ENCODE measurements around the gene TSPAN32.
"Not testable (repeated sequence)": the region's sequence is repeated elsewhere in the genome, so short reads cannot be mapped to it uniquely, and the experiment has no call there.

The TSPAN32 gene

DNA sequence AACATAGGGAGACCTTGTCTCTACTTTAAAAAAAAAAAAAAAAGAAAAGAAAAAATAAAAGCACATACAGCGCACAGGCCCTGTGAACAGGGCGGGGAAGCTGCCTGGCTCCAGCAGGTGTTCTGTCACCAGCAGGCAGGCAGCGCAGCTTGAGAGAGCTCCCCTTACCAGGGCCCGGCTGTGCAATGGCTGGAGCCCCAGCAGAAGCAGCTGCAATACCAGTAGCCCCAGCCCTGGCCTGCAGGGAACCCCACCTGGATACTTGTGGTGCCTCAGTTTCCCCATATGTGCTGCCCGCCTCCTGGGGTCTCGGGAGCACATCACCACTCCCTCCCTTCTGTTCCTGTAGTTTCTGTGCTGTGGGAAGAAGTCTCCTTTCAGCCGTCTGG, 12.3 kb downstream of the TSPAN32 start:
- no peak for DNase-seq (ENCODE audit: low read depth in 3 of 3, low spot score in 1 of 3)

DNA sequence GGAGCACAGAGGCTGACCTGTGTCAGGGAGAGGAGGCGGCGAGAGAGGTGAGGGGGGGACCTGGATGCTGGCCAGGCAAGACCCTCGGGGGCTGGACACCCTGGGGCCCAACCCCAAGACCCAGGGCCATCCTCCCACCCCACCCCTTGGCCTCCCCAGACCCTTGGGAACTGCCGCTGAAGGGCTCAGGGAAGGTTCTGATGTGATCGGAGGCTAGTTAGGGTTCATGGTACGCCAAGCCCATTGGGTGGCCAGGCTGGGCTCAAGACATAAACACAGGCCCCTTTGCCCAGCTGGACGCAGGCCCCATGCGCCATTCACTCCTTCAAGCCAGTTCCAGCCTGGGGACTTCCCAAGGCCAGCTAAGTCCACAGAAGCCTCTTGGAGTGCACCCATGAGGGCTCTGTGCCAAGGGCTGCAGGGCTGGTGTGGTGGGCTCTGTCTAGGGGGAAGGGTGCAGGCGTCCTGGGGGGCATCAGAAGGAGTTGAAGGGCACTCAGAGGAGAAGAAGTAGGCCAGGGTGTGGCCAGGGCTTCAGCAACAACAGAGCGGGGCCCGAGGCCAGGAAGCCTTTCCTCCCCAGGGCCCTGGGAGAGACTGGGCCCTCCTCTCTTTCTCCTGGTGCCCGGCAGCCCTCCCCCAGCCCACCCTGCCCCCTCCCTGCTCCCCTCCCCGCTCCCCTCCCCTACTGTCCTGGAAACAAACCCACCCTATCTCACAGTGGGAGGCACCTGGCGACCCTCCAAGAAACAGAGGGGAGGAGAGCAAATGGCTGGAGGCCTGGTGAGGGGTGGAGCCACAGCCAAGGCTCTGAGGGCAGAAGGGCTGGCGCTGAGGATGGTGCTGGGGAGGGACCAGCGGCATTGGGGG, 12.9 kb downstream of the TSPAN32 start:
- no peak for DNase-seq (ENCODE audit: low read depth in 3 of 3, low spot score in 1 of 3)

DNA sequence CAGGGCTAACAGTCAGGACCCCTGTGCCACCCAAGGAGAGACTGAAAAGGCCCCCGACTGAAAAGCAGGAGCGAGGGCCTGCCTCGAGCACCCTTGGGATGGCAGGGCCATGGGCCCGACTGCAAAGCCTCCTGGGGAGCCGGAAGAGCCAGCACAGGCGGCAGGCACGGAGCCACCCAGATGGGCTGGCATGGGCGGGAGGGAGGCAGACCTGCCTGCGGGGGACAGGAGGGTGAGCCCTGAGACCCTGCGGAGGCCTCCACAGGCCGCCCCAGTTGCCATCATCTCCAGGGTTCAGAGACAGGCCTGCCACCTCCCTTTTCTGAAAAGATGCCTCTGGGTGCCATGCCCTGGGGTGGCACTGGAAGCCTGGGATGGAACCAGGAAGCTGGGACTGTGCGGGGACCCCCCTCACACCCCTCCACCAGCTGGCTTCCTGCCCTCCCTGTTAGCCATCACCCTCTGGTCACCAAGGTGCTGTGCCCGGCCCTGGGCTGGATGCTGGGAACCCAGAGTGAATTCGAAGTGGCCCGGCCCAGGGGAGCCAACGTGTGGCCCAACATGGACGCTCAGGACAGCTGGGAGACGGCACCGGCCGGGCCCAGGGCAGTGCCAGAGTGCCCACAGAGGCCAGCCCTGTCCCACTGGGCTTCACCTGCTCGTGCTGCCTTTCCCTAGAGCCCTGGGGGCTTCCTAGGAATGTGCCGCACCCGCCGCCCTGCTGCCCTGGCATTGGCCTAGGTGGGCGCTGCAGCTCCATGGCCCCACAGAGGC, 13.8 kb downstream of the TSPAN32 start:
- no peak for DNase-seq (ENCODE audit: low read depth in 3 of 3, low spot score in 1 of 3)

DNA sequence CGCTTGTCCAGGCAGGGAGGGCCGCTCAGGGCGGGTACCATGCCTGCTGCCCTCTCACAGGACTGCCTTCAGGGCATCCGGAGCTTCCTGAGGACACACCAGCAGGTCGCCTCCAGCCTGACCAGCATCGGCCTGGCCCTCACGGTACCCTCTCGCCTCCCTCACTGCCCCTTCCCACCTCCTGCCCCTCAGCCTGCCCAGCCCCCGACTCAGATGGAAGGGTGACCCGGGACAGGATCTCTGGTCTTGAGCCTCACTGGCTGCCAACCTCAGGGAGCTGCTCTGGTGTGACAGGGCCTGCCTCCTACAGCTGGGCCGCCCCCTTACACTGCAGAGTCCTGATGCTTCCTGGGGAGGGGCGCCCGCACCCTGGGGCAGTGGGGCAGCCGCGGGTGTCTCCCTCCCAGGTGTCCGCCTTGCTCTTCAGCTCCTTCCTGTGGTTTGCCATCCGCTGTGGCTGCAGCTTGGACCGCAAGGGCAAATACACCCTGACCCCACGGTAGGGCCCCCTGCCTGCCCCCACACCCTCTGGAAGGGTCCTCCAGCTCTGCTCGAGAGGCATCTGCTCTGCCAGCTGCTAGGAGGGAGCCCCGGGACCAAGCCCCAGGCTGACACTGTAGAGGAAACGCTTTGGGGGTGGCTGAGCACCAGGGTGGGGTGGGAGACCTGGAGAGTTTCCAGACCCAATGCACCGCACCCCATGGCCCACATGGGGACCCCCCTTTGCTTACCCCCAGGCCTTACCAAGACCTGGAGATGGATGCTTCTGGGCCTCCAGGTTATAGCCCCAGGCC, 14.6 kb downstream of the TSPAN32 start:
- DNase-seq (ENCODE audit: low read depth in 3 of 3, low spot score in 1 of 3): no peak

DNA sequence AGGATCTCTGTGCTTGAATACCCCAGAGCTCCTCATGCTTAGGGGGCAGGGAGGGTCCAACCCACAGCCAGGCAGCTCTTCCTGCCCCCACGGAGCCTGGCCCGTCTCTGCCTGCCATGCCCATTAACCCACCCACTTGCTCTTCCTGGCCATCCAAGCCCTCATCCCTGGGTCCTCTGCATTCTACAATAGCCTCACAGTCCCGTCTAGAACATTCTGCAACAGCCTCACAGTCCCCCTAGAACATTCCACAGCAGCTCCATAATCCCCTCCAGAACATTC, 15.1 kb downstream of the TSPAN32 start:
- no peak for DNase-seq (ENCODE audit: low read depth in 3 of 3, low spot score in 1 of 3)

DNA sequence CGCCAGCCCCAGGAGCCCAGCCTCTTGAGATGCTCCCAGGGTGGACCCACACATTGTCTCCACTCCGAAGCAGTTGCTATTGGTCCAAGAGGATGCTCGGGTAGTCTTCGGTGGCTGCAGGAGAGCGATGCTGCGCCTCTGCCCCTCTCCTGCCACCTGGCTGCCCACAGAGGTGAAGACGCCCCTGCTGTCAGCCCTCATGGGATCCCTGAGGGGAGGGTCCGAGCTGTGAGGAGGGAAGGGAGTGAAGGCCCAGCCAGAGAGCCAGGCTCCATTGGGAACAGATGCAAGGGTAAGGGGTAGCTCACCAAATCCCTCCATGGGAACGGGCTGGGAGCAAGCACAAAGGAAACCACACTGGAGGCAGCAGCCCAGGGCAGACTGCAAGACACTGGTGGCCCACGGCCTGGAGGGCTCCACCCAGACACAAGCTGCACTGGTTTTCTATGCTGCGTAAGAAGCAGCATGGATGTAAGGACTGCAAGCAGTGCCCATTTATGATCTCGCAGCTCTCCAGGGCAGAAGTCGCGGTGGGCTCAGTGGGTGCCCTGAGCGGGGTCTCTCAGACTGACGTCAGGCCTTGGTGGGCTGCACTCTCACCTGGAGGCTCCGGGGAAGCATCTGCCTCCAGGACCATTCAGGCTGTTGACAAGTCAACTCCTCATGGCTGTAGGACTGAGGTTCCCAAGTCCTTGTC, 15.7 kb downstream of the TSPAN32 start:
- no peak for DNase-seq (ENCODE audit: low read depth in 3 of 3, low spot score in 1 of 3)

DNA sequence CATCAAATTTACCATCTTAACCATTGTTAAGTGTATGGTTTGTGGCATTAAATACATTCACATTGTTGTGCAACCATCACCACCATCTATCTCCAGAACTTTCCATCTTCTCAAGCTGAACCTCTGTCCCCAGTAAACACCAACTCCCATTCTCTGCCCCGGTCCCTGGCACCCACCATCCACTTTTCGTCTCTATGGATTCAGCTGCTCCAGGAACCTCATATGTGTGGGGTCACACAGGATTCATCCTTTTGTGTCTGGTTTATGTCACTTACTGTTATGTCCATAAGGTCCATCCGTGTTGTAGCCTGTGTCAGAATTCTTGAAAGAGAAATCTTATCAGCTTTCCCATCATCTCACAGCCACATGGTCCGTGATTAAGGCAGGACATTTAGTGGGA, 16.3 kb downstream of the TSPAN32 start:
- no peak for DNase-seq (ENCODE audit: low read depth in 3 of 3, low spot score in 1 of 3)

DNA sequence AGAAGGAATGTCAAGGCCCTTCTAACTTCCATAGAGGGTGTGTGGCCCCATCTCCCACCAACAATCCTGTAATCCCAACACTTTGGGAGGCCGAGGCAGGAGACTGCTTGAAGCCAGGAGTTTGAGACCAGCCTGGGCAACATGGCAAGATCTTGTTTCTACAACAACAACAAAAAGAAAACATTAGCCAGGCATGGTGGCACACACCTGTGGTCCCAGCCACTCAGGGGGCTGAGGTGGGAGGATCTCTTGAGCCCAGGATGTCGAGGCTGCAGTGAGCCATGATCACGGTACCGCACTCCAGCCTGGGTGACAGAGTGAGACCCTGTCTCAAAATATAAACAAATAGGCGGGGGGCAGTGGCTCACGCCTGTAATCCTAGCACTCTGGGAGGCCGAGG, 16.9 kb downstream of the TSPAN32 start:
- no peak for DNase-seq (ENCODE audit: low read depth in 3 of 3, low spot score in 1 of 3)

DNA sequence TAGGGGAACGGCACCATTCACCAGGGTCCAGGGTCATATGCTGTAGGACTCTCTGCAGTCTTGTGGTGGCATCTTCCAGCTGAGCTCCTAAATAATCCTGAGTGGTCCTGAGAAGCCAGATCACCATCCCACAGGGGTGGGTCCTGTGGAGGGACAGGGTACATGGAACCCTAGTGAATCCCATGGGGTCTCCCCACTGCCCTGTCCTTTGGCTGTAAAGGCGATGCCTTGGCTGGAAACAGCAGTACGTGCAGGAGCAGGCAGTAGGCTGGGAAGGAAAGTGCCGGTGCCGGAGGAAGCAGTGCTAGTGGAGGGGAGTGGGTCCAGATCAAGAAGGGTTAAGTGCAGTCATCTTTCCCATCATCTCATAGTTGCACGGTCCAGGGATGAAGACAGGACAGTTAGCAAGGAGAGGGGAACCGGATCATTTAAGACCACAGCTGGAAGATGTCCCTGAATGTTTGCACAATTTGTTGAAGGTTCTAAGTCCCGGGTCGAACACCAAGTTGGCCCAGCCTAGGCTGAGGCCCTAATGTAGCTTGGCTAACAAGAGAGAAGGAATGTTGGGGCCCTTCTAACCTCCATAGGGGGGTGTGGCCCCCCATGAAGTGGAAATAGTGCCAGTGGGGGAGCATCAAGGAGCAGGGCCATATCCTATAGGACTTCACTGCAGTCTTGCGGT, 18.1 kb downstream of the TSPAN32 start:
- no peak for DNase-seq (ENCODE audit: low read depth in 3 of 3, low spot score in 1 of 3)

DNA sequence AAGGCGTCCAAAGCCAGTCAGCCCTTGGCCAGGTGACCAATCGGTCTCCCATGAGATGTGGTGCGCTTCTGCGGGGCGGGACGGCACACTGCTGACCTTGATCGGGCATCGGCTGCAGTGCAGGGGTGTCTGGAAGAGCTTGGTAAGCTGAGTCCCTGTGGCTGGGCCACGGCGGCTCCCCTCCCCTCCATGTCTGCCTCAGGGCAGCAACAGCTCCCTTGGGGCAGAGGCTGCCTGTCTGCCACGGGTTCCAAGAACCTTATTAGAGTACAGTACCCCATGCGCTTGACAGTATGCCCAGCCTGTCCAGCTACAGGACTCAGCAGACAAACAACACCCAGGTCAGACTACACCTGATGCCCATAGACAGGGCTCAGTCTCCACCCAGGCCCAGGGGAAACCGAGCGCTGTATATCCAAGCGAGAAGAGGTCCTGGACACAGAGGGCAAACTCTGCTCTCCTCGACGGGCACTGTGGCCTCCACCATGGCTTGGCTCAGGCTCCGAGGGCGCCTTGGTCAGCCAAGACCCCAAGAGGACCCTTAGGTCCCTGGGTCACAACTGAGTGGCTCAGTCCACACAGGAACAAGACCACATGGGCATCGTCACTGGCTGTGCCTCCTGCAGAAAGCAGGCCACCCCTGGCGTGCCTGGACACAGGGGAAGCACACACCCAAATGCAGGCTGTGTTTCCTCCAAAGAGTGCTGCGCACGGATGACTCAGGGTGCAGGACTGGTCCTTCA, 18.9 kb downstream of the TSPAN32 start:
- no peak for DNase-seq (ENCODE audit: low read depth in 3 of 3, low spot score in 1 of 3)

DNA sequence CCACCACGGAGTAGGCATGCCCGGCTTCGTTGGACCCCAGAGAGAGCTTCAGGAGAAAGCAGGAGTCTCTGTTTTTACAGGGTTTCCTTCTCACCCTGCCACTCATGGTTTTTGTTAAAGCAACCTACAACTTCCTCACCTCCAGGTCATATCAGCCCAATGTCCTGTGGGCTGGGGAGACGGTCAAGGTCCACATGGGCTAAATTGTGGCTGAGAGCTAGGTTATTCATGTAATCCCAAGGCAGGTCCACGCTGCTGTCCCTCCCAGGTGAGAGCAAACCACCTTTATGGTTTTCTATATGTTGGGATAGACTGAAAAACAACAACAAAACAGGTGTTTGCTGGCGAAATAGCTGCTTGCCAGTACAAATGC, 19.5 kb downstream of the TSPAN32 start:
- DNase-seq (ENCODE audit: low read depth in 3 of 3, low spot score in 1 of 3): no peak

DNA sequence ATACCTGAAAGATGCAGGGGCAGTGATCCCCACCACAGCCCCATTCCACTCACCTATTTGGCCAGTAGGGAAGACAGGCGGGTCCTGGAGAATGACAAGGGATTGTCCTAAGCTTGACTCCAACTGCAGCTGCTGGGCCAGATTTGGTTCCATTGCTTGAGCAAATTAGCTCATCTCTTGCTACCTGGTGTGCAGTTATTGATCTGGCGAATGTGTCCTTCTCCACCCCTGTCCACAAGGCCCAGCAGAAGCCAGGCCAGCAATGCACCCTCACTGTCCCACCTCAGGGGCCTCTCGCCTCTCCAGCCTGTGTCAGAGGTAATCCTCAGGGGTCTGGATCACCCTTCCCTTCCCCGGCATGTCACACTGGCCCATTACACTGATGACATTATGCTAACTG, 23.3 kb downstream of the TSPAN32 start:
- DNase-seq (ENCODE audit: low read depth in 3 of 3, low spot score in 1 of 3): no peak

DNA sequence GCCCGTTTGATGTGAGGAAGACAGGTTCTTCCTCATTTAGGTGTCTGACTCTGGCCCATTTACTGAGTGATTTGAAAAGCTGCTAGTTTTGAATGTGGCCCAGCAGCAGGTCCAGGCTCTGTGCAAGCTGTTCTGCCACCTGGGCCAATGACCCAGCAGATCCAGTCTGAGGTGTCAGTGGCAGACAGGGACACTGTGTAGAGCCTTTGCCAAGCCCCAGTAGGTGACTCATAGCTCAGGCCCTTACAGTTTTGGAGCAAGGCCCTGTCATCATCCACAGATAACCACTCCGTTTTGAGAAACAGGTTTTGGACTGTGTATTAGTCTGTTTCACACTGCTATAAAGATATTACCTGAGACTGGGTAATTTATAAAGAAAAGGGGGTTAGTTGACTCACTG, 23.9 kb downstream of the TSPAN32 start:
- DNase-seq (ENCODE audit: low read depth in 3 of 3, low spot score in 1 of 3): no peak

DNA sequence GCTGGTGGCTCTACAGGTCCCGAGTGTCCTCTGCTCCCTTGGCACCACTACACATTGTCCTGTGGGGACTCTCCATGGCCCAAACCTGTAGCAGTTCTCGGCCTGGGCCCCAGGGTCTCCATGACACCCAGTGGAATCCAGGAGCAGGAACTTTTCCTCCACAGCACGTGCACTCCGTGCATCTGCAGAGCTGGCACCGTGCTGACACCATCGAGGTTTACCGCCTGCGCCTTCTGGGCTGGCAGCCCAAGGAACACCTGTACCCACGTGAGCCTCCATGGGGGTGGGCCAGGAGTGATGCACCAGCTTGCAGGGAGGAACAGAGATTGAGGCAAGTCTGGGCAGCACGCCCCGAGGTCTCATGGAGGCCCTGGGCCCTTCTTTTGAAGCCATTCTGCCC, 25.2 kb downstream of the TSPAN32 start:
- no peak for DNase-seq (ENCODE audit: low read depth in 3 of 3, low spot score in 1 of 3)

DNA sequence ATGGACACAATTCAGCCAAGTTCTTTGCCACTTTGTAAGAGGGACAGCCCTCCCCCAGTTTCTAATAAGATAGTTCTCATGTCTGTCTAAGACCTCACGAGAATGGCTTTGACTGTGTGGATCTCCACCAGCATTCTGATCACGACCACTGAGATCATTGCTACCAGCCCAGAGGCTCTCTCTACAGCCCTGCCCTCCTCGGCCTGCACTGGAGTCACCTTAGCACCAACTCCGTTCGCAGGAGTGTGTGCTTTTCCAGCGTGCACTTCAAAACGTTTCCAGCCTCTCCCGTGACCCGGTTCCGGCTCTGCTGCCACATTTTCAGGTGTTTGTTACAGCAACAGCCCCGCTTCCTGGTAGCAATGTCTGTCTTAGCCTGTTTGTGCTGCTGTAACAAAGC, 26.2 kb downstream of the TSPAN32 start:
- DNase-seq (ENCODE audit: low read depth in 3 of 3, low spot score in 1 of 3): no peak

DNA sequence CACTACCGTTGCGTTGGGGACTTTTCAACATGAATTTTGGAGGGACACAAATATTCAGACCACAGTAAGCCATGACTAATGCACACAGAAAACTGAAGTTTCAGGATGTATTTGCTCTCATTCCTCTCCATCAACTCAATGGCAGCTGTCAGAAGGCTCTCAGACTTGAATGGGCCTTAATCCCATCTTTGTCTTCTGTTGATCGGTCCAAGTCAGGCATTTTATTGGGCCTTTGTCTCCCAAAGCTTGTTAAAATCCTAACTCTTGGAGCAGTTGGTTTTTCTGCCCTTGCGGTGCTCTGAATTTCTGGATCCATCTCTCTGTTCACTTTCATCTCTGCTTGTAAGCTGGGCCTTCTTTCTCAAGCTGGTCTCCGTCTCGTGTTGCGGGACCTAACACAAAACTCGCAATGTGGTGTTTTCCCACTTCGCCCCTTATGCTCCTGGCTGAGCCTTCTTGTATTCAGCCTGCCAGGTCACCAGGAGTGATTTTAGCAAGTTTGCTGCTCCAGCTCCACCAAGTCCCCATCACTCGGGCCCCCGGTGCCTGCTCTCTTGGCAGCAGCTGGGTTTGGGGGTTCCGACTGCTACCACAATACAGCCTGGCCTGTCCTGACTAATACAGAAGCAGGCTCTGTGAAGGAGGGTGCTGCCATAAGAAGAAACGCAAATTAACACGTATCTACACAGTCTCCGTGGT, 27.0 kb downstream of the TSPAN32 start:
- DNase-seq (ENCODE audit: low read depth in 3 of 3, low spot score in 1 of 3): no peak

DNA sequence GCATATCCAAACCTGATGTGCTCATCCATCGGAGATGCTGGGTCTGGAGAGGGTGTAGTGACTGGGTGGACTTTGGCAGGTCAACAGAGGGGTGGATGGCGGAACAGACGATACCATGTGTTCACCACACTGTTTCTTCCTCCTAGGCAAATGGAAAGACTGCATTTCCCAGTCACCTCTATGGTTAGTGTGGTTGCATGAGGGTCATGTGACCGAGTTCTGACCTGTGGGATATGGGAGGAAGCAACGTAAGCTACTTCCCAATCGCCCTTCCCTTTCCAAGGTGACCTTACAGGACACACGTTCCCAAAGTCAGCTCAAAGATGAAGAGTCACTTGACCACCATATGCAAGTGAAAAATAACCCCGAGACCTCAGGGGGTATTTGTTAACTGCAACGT, 27.7 kb downstream of the TSPAN32 start:
- DNase-seq (ENCODE audit: low read depth in 3 of 3, low spot score in 1 of 3): no peak

DNA sequence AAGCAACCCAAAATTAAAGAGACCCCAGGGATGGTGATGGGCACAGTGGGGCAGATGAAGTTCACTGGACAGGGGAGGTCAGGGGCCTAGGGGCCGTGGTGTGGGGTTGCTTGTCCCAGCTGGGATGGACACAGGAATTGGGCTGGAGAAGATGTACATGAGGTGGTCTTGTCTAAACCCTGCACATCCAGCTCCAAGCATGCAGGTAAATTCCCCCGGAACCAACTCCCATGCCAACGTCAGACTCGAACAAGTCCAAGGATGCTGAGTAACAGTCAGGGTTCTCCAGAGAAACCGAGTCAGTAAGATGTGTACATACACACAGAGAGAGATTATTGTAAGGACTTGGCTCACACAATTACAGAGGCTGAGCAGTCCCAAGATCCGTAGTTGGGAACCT, 28.9 kb downstream of the TSPAN32 start:
- no peak for DNase-seq (ENCODE audit: low read depth in 3 of 3, low spot score in 1 of 3)

DNA sequence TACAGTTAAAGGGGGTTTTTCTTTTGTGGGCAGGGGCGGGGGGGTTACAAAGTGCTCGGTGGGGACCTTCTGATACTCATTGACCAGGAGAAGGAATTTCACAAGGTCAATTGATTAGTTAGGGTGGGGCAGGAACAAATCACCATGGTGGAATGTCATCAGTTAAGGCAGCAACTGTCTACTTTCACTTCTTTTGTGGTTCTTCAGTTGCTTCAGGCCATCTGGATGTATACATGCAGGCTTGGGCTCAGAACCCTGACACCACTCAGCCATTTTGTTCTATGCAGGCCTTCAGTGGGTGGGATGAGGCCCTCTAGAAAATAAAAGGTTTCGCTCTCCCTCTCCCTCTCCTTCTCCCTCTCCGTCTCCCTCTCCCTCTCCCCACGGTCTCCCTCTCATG, 29.6 kb downstream of the TSPAN32 start:
- DNase-seq (ENCODE audit: low read depth in 3 of 3, low spot score in 1 of 3): no peak

DNA sequence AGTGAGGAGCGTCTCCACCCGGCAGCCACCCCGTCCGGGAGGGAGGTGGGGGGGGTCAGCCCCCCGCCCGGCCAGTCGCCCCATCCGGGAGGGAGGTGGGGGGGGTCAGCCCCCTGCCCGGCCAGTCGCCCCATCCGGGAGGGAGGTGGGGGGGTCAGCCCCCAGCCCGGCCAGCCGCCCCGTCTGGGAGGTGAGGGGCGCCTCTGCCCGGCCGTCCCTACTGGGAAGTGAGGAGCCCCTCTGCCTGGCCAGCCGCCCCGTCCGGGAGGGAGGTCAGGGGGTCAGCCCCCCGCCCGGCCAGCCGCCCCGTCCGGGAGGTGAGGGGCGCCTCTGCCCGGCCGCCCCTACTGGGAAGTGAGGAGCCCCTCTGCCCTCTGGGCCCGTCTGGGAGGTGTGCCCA, 30.8 kb downstream of the TSPAN32 start:
- DNase-seq (ENCODE audit: low read depth in 3 of 3, low spot score in 1 of 3): not testable (repeated sequence)

All from stimulated activated CD4-positive, alpha-beta T cell treated with anti-CD3 and anti-CD28 coated beads, TNF-alpha, amount 100 ng/mL, for 1 hour (primary cell).